Dermis microvascular lymphatic vessel endothelial cell (primary cell): ENCODE measurements around the gene ZMYM2. TPM values are rescaled to one million over a fixed set of nuclear protein-coding genes. Genes with fewer than 3 reads are reported as not detected.
"Not testable (repeated sequence)": the region's sequence is repeated elsewhere in the genome, so short reads cannot be mapped to it uniquely, and the experiment has no call there.

ENCODE experiments used
- DNase-seq, 2 donors: peaks; one replicate each; pipeline versions ENCODE4 v3.0.0 to v3.0.0-alpha.2; 2010; ENCODE audit warnings: low read depth in 2 of 2
- total RNA-seq: library from RNA; depleted of rRNA; stranded (reverse); fragments of >200 nt; gene quantifications from 2 replicates; pipeline ENCODE4 v1.2.1, GENCODE V29; 2014

ZMYM2 gene
- 34.5 and 47.3 TPM in 2 replicates for total RNA-seq

- DNase-seq, result peak; percentile 90 to 98
Measured at GRCh38 chr13:19958155-19959111, at the start of gene ZMYM2. TSS of gene ZMYM2 (plus strand) at chr13:19958727. CDS start at chr13:19993073, 34,346 bp downstream.

GRCh38 chr13:19910336-19911072, 48.0 kb upstream of the ZMYM2 start:
- no peak for DNase-seq

- DNase-seq, result peak; percentile 41 to 53
Measured at GRCh38 chr13:19927117-19927748, 31.3 kb upstream of the ZMYM2 start.

- DNase-seq, result no peak
Measured at GRCh38 chr13:19940106-19940505, 18.4 kb upstream of the ZMYM2 start.

GRCh38 chr13:19950374-19950773, 8.2 kb upstream of the ZMYM2 start:
- DNase-seq, result no peak

GRCh38 chr13:19952850-19953249, 5.7 kb upstream of the ZMYM2 start:
- DNase-seq, result no peak

GRCh38 chr13:19955873-19956559, 2.5 kb upstream of the ZMYM2 start:
- no peak for DNase-seq

GRCh38 chr13:19957320-19958154, 990 bp upstream of the ZMYM2 start:
- peak; percentile 45 to 72 for DNase-seq

- DNase-seq, result peak in 1 of 2 donors; percentile 61
Measured at GRCh38 chr13:19959141-19959830, 759 bp downstream of the ZMYM2 start.

- DNase-seq, result peak; percentile 85 to 93
Measured at GRCh38 chr13:19959831-19960652, 1.5 kb downstream of the ZMYM2 start.

GRCh38 chr13:19960653-19960976, 2.1 kb downstream of the ZMYM2 start:
- DNase-seq, result peak in 1 of 2 donors; percentile 4

- DNase-seq, result no peak
Measured at GRCh38 chr13:19961489-19961888, 3.0 kb downstream of the ZMYM2 start.

GRCh38 chr13:19961924-19962323, 3.4 kb downstream of the ZMYM2 start:
- no peak for DNase-seq

GRCh38 chr13:19962894-19963293, 4.4 kb downstream of the ZMYM2 start:
- DNase-seq, result no peak

- DNase-seq, result peak in 1 of 2 donors; percentile 33
Measured at GRCh38 chr13:19967621-19968020, 9.1 kb downstream of the ZMYM2 start.

GRCh38 chr13:19974498-19975009, 16.0 kb downstream of the ZMYM2 start:
- not testable (repeated sequence) for DNase-seq

- no peak for DNase-seq
Measured at GRCh38 chr13:19978831-19979437, 20.4 kb downstream of the ZMYM2 start.

- no peak for DNase-seq
Measured at GRCh38 chr13:19981685-19982238, 23.2 kb downstream of the ZMYM2 start.
